Smooth muscle cell (in vitro differentiated cells): ENCODE measurements around the gene CDK5RAP2. TPM values are rescaled to one million over a fixed set of nuclear protein-coding genes. Genes with fewer than 3 reads are reported as not detected.

Source experiments
- DNase-seq: peaks from one replicate; lab custom pipeline; 2025; ENCODE audit not compliant: unreplicated experiment; lab: John Stamatoyannopoulos, UW
- H2AFZ ChIP-seq: fragments of 200-600 bp; sonication (generic); 2 replicates; pipeline ENCODE4 v1.6.0; 2016; ENCODE audit warnings: antibody characterized with exemption, low read depth, mild to moderate bottlenecking
- H3F3A ChIP-seq: fragments of 200-600 bp; sonication (generic); 2 replicates; pipeline ENCODE4 v1.6.0; 2017; ENCODE audit warnings: antibody characterized with exemption, low read depth
- H3K27ac ChIP-seq: fragments of 200-600 bp; sonication (generic); 2 replicates; pipeline ENCODE4 v1.5.1; 2016; ENCODE audit warnings: low read depth, mild to moderate bottlenecking
- H3K27me3 ChIP-seq: fragments of 200-600 bp; sonication (generic); 2 replicates; pipeline ENCODE4 v1.6.1; 2016; ENCODE audit warnings: low read depth, mild to moderate bottlenecking
- H3K36me3 ChIP-seq: fragments of 200-600 bp; sonication (generic); 2 replicates; pipeline ENCODE4 v1.5.1; 2016; ENCODE audit warnings: low read depth
- H3K4me1 ChIP-seq: fragments of 200-600 bp; sonication (generic); 2 replicates; pipeline ENCODE4 v1.5.1; 2016; ENCODE audit warnings: low read depth
- H3K4me2 ChIP-seq: fragments of 200-600 bp; sonication (generic); 2 replicates; pipeline ENCODE4 v1.6.0; 2016; ENCODE audit warnings: mild to moderate bottlenecking
- H3K4me3 ChIP-seq: fragments of 200-600 bp; sonication (generic); 2 replicates; pipeline ENCODE4 v1.5.1; 2016; ENCODE audit warnings: mild to moderate bottlenecking
- H3K79me2 ChIP-seq: fragments of 200-600 bp; sonication (generic); 2 replicates; pipeline ENCODE4 v1.6.0; 2016; ENCODE audit warnings: low read depth, mild to moderate bottlenecking
- H3K9ac ChIP-seq: fragments of 200-600 bp; sonication (generic); 2 replicates; pipeline ENCODE4 v1.6.0; 2016; ENCODE audit warnings: low read depth
- H3K9me3 ChIP-seq: fragments of 200-600 bp; sonication (generic); replicated peaks from 2 replicates; pipeline ENCODE4 v1.5.1; 2016; ENCODE audit warnings: low read depth
- H4K20me1 ChIP-seq: fragments of 200-600 bp; sonication (generic); 2 replicates; pipeline ENCODE4 v1.6.0; 2016; ENCODE audit warnings: low read depth
- WGBS: methylation state at CpG from one replicate; pipeline ENCODE4 v1.1.7; 2016; ENCODE audit warnings: low lambda C conversion rate; 5-methylcytosine and 5-hydroxymethylcytosine counted together
- polyA plus RNA-seq: library from polyadenylated mRNA; unstranded; fragments of >200 nt; fragmentation: Nextera tagmentation; extraction: Ambion mirVana; gene quantifications from 2 replicates; pipeline ENCODE4 v1.2.1, GENCODE V29; 2016
- total RNA-seq: library from RNA; depleted of rRNA; stranded (reverse); fragments of >200 nt; gene quantifications from 2 replicates; pipeline ENCODE4 v1.2.3, GENCODE V29; 2014
- TF ChIP-seq, protein P1 (sequence below): fragments of 200-600 bp; sonication (generic); IDR thresholded peaks from 2 replicates; pipeline ENCODE4 v1.5.1; 2017; ENCODE audit warnings: borderline replicate concordance, mild to moderate bottlenecking, antibody characterized with exemption; ENCODE audit not compliant: insufficient read depth, poor library complexity, severe bottlenecking

CDK5RAP2 gene
- total and polyA plus RNA-seq, 2 experiments from 2014 or later: 33.7 to 38.3 TPM

GRCh38 chr9:120538339-120538738 is 41.6 kb downstream of the CDK5RAP2 start:
- WGBS: 73% methylated on average over 3 of the region's 3 CpGs

DNA sequence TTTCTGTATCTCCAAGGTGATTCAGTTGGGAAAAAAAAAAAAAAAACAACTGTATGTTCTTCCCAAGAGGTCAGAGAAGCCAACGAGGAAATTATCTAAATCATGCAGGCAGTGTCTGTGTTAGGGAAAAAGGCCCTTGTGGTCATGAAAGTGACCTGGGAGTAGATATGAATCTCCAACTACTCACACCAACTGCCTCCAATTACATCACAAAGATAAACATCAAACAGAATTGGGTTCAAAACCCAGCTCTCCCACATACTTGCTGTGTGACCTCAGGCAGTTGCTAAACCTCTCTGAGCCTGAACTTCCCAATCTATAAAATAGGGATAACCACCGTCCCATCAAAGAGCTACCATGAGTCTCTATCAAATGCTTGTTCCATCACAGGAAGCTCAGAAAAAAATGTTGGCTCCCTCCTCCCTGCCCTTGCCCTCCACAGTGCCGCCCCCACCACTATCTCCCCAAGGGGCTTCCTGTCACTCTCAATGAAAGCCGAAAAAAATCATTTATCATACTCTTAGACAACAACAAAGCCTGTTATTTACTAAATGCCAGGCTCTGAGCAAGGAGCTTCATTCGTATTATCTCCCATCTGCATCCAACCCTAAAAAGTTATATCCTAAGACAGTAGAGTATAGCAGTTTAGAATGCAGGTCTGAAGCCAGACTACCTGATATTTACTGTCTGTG is 42.9 kb downstream of the CDK5RAP2 start:
- H3F3A ChIP-seq: no peaks in the 10 kb centered on the region
- H3K27me3 ChIP-seq: no peaks in the 10 kb centered on the region
- H3K9ac ChIP-seq: no peak overlapping the region
- no peaks in the 10 kb centered on the region for H4K20me1 ChIP-seq
- WGBS: 90% methylated on average over 5 of the region's 5 CpGs
- H3K36me3 ChIP-seq: no peaks in the 10 kb centered on the region
- H3K4me1 ChIP-seq: no peaks in the 10 kb centered on the region
- H3K79me2 ChIP-seq: no peaks in the 10 kb centered on the region
- no peak overlapping the region for H3K4me2 ChIP-seq
- TF ChIP-seq, protein P1, sequence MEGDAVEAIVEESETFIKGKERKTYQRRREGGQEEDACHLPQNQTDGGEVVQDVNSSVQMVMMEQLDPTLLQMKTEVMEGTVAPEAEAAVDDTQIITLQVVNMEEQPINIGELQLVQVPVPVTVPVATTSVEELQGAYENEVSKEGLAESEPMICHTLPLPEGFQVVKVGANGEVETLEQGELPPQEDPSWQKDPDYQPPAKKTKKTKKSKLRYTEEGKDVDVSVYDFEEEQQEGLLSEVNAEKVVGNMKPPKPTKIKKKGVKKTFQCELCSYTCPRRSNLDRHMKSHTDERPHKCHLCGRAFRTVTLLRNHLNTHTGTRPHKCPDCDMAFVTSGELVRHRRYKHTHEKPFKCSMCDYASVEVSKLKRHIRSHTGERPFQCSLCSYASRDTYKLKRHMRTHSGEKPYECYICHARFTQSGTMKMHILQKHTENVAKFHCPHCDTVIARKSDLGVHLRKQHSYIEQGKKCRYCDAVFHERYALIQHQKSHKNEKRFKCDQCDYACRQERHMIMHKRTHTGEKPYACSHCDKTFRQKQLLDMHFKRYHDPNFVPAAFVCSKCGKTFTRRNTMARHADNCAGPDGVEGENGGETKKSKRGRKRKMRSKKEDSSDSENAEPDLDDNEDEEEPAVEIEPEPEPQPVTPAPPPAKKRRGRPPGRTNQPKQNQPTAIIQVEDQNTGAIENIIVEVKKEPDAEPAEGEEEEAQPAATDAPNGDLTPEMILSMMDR: no peak
- no peak overlapping the region for H2AFZ ChIP-seq
- no peak overlapping the region for H3K27ac ChIP-seq
- H3K9me3 ChIP-seq: no peaks in the 10 kb centered on the region
- no peak for DNase-seq
- no peak overlapping the region for H3K4me3 ChIP-seq

More at GRCh38 chr9:120538339-120538738, 41.6 kb downstream of the CDK5RAP2 start:
- Histone ChIP-seq H3K4me2 (no peak overlapping the region), H3K4me3 (no peak overlapping the region), H3K27ac (no peak overlapping the region), H3K9me3 (no peaks in the 10 kb centered on the region), H3F3A (no peaks in the 10 kb centered on the region), H3K36me3 (no peaks in the 10 kb centered on the region), H3K9ac (no peak overlapping the region), H2AFZ (no peak overlapping the region), H4K20me1 (no peaks in the 10 kb centered on the region), H3K4me1 (no peaks in the 10 kb centered on the region), H3K79me2 (no peaks in the 10 kb centered on the region), H3K27me3 (no peaks in the 10 kb centered on the region)
- no peak for DNase-seq
- TF ChIP-seq, protein P1: no peak

DNA sequence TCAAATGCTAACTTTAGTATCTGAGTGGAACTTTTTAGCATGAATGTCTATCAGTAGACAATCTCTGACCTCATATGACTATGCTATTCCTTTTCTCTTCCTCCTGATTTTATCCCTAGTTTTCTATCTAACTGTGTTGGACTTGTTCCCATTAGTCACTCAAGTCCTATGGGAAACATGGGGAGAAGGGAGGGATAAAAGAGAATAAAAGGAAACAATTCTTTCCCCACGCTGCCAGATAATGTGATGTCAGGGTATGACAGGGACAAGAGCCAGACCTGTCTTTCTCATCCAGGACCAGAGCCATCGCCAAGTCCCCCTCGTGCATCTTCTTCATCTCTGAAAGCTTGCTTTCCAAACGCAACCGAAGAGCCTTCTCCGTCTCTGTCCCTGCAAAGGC is 43.9 kb downstream of the CDK5RAP2 start:
- Histone ChIP-seq H3K27me3 (no peaks in the 10 kb centered on the region), H3K4me2 (no peak overlapping the region), H3K4me3 (no peak overlapping the region), H3K36me3 (no peaks in the 10 kb centered on the region), H3K9me3 (no peaks in the 10 kb centered on the region), H3K9ac (no peak overlapping the region), H4K20me1 (no peaks in the 10 kb centered on the region), H3K4me1 (no peaks in the 10 kb centered on the region), H3K79me2 (no peaks in the 10 kb centered on the region), H3F3A (no peaks in the 10 kb centered on the region), H2AFZ (no peak overlapping the region), H3K27ac (no peak overlapping the region)
- TF ChIP-seq, protein P1: no peak
- no peak for DNase-seq
- WGBS: 91% methylated on average over 6 of the region's 6 CpGs

GRCh38 chr9:120534266-120534665 is 45.7 kb downstream of the CDK5RAP2 start:
- no peak for DNase-seq
- no peak overlapping the region for H3K4me3 ChIP-seq
- no peak overlapping the region for H3K9ac ChIP-seq
- TF ChIP-seq, protein P1: no peak
- H3K79me2 ChIP-seq: no peaks in the 10 kb centered on the region
- no peaks in the 10 kb centered on the region for H3K4me1 ChIP-seq
- H3K27me3 ChIP-seq: no peaks in the 10 kb centered on the region
- H3K9me3 ChIP-seq: no peaks in the 10 kb centered on the region
- H3K27ac ChIP-seq: no peak overlapping the region
- 73% methylated on average over 2 of the region's 2 CpGs for WGBS
- H3K4me2 ChIP-seq: no peak overlapping the region
- H4K20me1 ChIP-seq: no peaks in the 10 kb centered on the region
- H3K36me3 ChIP-seq: no peaks in the 10 kb centered on the region
- no peak overlapping the region for H2AFZ ChIP-seq
- no peaks in the 10 kb centered on the region for H3F3A ChIP-seq
